ENCODE measurements around the gene PSTPIP2. TPM values are rescaled to one million over a fixed set of nuclear protein-coding genes. Genes with fewer than 3 reads are reported as not detected.

Gene PSTPIP2
- total RNA-seq, 2 experiments from 2014 or later = 12.6 to 12.9 TPM

GRCh38 chr18:46084431-46084830, 12.4 kb upstream of the PSTPIP2 start:
- peaks cover 57% of the 10 kb centered on the region for H3K36me3 Mint-ChIP-seq
- no peak overlapping the region for H3K4me3 Mint-ChIP-seq
- DNase-seq (no peak), ATAC-seq (ENCODE audit: low read depth) (no peak)
- H3K4me1 Mint-ChIP-seq = peaks cover 5% of the 10 kb centered on the region
- H3K27me3 Mint-ChIP-seq = no peaks in the 10 kb centered on the region
- H3K27ac Mint-ChIP-seq = no peak overlapping the region
- no peaks in the 10 kb centered on the region for H3K9me3 Mint-ChIP-seq
- POLR2A ChIA-PET = no interaction called here

- Mint-ChIP-seq H3K4me3 (no peak overlapping the region), H3K36me3 (peaks cover 33% of the 10 kb centered on the region)
- POLR2A ChIA-PET = no interaction called here
Observed at GRCh38 chr18:46080156-46080555, 8.1 kb upstream of the PSTPIP2 start.

GRCh38 chr18:46079336-46079735, 7.3 kb upstream of the PSTPIP2 start:
- POLR2A ChIA-PET = no interaction called here
- no peak for ATAC-seq (ENCODE audit: low read depth)
- Mint-ChIP-seq H3K9me3 (no peaks in the 10 kb centered on the region), H3K27me3 (no peaks in the 10 kb centered on the region), H3K4me3 (no peak overlapping the region), H3K4me1 (peaks cover 1% of the 10 kb centered on the region), H3K36me3 (peaks cover 29% of the 10 kb centered on the region), H3K27ac (no peak overlapping the region)
- no peak for DNase-seq

More at GRCh38 chr18:46080156-46080555, 8.1 kb upstream of the PSTPIP2 start:
- Mint-ChIP-seq H3K27ac (no peak overlapping the region), H3K9me3 (no peaks in the 10 kb centered on the region), H3K27me3 (no peaks in the 10 kb centered on the region), H3K4me1 (peaks cover 1% of the 10 kb centered on the region)
- ATAC-seq (ENCODE audit: low read depth) = no peak
- no peak for DNase-seq

DNA sequence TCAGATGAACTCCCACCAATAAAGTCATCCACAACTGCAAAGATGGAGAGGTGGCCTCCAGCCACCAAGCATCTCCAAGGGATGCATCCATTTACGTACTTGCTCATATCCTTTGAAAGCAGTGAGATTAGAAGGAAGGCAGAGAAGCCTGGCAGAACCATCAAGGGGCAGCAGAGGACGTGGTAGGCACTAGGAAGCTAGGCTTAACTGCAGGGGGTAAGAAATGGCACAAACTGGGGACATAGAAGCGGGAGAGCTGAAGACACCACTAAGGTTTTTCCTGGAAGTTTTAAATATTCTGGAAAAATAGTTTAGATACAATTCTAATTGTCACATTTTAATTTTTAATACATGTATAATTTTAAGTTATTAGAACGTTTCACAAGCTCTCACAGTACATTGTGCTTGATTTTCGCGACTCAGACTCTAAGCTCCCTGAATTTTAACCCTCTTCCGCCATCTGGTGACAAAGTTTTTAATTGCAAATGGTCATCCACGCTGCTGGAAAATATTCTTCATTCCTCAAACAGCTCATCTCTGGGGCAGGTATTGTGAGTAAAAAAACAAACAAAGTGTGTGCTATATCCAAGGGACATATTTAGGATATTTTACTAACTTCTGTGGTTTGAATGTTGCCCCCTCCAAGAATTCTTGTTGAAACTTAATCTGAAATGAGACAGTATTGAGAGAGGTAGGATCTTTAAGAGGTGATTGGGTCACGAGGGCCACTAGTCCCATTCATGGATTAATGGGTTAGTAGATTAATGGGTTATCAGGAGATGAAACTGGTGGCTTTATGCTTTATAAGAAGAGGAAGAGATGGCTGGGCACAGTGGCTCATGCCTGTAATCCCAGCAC, 1.6 kb upstream of the PSTPIP2 start:
- DNase-seq = no peak
- Mint-ChIP-seq H3K36me3 (peaks cover 2% of the 10 kb centered on the region), H3K4me1 (peaks cover 27% of the 10 kb centered on the region), H3K27ac (no peak overlapping the region), H3K27me3 (no peaks in the 10 kb centered on the region), H3K4me3 (no peak overlapping the region), H3K9me3 (no peaks in the 10 kb centered on the region)
- POLR2A ChIA-PET = interaction anchor here (0.6 to 2.3 kb wide), 8 partner anchors 10 to 408 kb away, joined by 3 to 8 read pairs (median 6); no protein-coding TSS in a partner anchor
- ATAC-seq (ENCODE audit: low read depth) = peak; percentile 44

- H3K27ac Mint-ChIP-seq = peak overlapping the region; percentile 36
- POLR2A ChIA-PET = interaction anchor here (1.1 to 2.3 kb wide), 6 partner anchors 12 to 407 kb away, joined by 3 to 8 read pairs (median 6); no protein-coding TSS in a partner anchor
- H3K27me3 Mint-ChIP-seq = no peaks in the 10 kb centered on the region
Observed at GRCh38 chr18:46072959-46073358, 899 bp upstream of the PSTPIP2 start.

DNA sequence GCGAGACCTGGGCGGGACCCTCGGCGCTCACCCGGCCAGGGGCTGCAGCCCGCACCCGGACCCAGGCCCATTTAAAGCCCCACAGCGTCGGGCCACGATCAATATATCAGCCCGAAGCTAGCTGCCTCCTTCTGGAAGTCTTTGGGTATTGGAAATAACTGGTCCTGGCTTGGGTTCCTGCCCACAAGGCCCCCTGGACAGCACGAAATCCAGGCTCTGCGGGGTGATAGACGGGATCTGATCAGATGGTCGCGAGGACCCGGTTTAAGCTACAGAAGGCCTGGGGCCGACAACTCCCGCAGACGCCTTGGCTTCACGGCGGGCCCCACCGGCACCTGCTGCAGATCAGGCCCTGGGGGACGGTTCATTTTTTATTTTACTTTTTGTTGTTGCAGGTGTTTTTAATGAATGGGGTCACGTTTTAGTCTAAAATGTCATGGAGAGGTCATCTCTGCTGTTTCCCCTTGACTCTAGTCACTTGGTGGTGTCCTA, 362 bp upstream of the PSTPIP2 start:
- H3K4me3 Mint-ChIP-seq = peak overlapping the region; percentile 83
- no peaks in the 10 kb centered on the region for H3K9me3 Mint-ChIP-seq
- POLR2A ChIA-PET = interaction anchor here (1.1 to 2.3 kb wide), 4 partner anchors 11 to 385 kb away, joined by 3 to 10 read pairs (median 6); no protein-coding TSS in a partner anchor
- H3K27ac Mint-ChIP-seq = peak overlapping the region; percentile 36
- peaks cover 29% of the 10 kb centered on the region for H3K4me1 Mint-ChIP-seq
- H3K27me3 Mint-ChIP-seq = no peaks in the 10 kb centered on the region
- ATAC-seq (ENCODE audit: low read depth) = no peak
- peaks cover 2% of the 10 kb centered on the region for H3K36me3 Mint-ChIP-seq
- DNase-seq = no peak

More at GRCh38 chr18:46072959-46073358, 899 bp upstream of the PSTPIP2 start:
- peaks cover 29% of the 10 kb centered on the region for H3K4me1 Mint-ChIP-seq
- H3K36me3 Mint-ChIP-seq = peaks cover 2% of the 10 kb centered on the region
- ATAC-seq (ENCODE audit: low read depth) (no peak), DNase-seq (no peak)
- no peaks in the 10 kb centered on the region for H3K9me3 Mint-ChIP-seq
- H3K4me3 Mint-ChIP-seq = peak overlapping the region; percentile 83

GRCh38 chr18:46070815-46071652, 1.0 kb downstream of the PSTPIP2 start:
- ATAC-seq (ENCODE audit: low read depth) (peak; percentile 11), DNase-seq (peak; percentile 44)
- Mint-ChIP-seq H3K9me3 (no peaks in the 10 kb centered on the region), H3K27ac (peak overlapping the region; percentile 73), H3K27me3 (no peaks in the 10 kb centered on the region), H3K36me3 (no peaks in the 10 kb centered on the region), H3K4me1 (peaks cover 29% of the 10 kb centered on the region), H3K4me3 (peak overlapping the region; percentile 78)
- POLR2A ChIA-PET = interaction anchor here (0.9 to 2.3 kb wide), 7 partner anchors 10 to 384 kb away, joined by 3 to 10 read pairs (median 6); no protein-coding TSS in a partner anchor

DNA sequence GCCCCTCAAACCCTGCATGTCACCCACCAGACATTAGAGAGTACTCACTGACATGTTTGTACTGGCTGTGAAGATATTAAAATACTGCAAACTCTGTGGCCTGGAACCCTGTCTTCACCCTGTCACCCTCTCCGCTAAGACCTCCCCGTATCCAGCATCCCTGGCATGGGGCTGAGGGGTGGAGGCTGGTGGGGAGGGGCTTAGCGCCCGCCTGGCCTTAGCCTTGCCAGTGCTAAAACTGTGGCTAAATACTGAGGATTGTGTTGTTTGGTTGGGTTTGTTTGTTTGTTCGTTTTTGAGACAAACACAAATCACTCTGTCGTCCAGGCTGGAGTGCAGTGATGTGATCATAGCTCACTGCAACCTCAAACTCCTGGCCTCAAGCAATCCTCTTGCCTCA, 1.8 kb downstream of the PSTPIP2 start:
- Mint-ChIP-seq H3K27ac (no peak overlapping the region), H3K4me1 (peaks cover 29% of the 10 kb centered on the region), H3K9me3 (no peaks in the 10 kb centered on the region), H3K36me3 (no peaks in the 10 kb centered on the region), H3K27me3 (no peaks in the 10 kb centered on the region), H3K4me3 (no peak overlapping the region)
- no peak for ATAC-seq (ENCODE audit: low read depth)
- DNase-seq = no peak
- POLR2A ChIA-PET = no interaction called here

GRCh38 chr18:46069524-46069923, 2.5 kb downstream of the PSTPIP2 start:
- ATAC-seq (ENCODE audit: low read depth) (no peak), DNase-seq (no peak)
- Mint-ChIP-seq H3K4me1 (peaks cover 29% of the 10 kb centered on the region), H3K9me3 (no peaks in the 10 kb centered on the region), H3K27me3 (no peaks in the 10 kb centered on the region), H3K27ac (no peak overlapping the region), H3K36me3 (no peaks in the 10 kb centered on the region), H3K4me3 (no peak overlapping the region)
- POLR2A ChIA-PET = no interaction called here

- H3K4me3 Mint-ChIP-seq = no peak overlapping the region
- H3K27me3 Mint-ChIP-seq = no peaks in the 10 kb centered on the region
- peaks cover 26% of the 10 kb centered on the region for H3K4me1 Mint-ChIP-seq
- POLR2A ChIA-PET = no interaction called here
- H3K36me3 Mint-ChIP-seq = no peaks in the 10 kb centered on the region
- H3K27ac Mint-ChIP-seq = no peak overlapping the region
- H3K9me3 Mint-ChIP-seq = no peaks in the 10 kb centered on the region
- no peak for DNase-seq
- no peak for ATAC-seq (ENCODE audit: low read depth)
Observed at GRCh38 chr18:46068763-46069162, 3.3 kb downstream of the PSTPIP2 start.

DNA sequence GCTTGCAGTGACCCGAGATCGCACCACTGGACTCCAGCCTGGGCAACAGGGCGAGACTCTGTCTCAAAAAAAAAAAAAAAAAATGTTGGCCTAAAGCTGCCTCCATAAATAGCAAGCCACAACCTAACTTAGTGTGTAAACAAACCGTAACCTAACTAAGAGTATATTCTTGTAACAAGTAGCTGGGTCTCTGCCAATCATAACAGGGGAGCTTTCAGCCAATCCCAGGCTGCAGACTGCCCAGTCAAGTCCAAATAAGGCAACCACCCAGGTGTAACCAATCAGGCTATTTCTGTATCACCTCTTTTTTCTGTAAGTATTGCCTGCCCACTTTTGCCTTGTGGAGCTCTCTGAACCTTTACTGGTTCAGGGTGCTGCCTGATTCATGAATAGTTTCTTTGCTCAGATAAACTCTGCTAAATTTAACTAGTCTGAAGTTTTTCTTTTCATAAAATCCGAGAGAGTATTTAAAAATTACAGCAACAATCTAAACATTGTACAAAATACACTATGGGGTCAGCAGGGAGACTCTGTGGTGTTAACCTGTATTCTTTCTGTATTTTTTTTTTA, 4.5 kb downstream of the PSTPIP2 start:
- H3K4me1 Mint-ChIP-seq = peaks cover 20% of the 10 kb centered on the region
- H3K9me3 Mint-ChIP-seq = no peaks in the 10 kb centered on the region
- H3K27me3 Mint-ChIP-seq = no peaks in the 10 kb centered on the region
- H3K4me3 Mint-ChIP-seq = no peak overlapping the region
- H3K36me3 Mint-ChIP-seq = no peaks in the 10 kb centered on the region
- no peak overlapping the region for H3K27ac Mint-ChIP-seq
- DNase-seq = no peak
- POLR2A ChIA-PET = no interaction called here
- no peak for ATAC-seq (ENCODE audit: low read depth)

DNA sequence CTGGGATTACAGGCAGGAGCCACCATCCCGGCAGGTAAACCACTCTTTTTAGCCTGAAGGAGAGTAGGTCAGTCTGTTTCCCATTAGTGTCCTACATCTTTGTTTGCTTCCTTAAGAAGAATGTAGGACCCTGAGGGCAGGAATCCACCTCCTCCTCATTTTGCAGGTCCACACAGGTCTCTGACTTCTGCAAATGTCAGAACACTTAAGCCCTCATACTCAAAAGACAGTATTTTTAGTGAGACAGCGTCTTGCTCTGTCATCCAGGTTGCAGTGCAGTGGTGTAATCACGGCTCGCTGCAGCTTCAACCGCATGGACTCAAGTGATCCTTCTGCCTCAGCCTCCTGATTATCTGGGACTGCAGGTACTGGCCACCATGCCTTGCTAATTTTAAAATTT, 9.3 kb downstream of the PSTPIP2 start:
- ATAC-seq (ENCODE audit: low read depth) = no peak
- DNase-seq = no peak
- no peak overlapping the region for H3K4me3 Mint-ChIP-seq
- peaks cover 5% of the 10 kb centered on the region for H3K4me1 Mint-ChIP-seq
- peaks cover 2% of the 10 kb centered on the region for H3K36me3 Mint-ChIP-seq
- no peak overlapping the region for H3K27ac Mint-ChIP-seq
- POLR2A ChIA-PET = no interaction called here
- H3K9me3 Mint-ChIP-seq = no peaks in the 10 kb centered on the region
- H3K27me3 Mint-ChIP-seq = no peaks in the 10 kb centered on the region

DNA sequence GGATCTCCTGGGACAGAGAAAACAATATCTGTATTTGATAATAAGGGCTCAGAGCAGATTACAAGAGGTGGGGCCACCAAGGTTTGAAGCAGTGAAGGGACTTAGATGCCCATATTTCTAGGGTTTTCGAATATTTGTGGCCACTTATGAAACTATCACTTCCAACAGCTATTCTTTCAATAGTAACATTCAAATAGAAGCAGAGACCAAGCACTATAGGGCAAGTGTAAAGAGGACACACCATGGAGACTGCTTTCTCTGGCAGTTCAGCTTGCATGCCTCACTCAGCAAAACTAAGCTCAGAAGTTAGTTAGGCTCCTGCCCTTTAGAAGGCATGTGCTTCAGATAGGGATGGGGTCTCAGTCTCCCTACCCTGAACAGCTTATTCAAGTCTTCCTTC, 10.3 kb downstream of the PSTPIP2 start:
- Mint-ChIP-seq H3K27ac (no peak overlapping the region), H3K9me3 (no peaks in the 10 kb centered on the region), H3K4me1 (peaks cover 5% of the 10 kb centered on the region), H3K27me3 (no peaks in the 10 kb centered on the region), H3K4me3 (no peak overlapping the region), H3K36me3 (peaks cover 2% of the 10 kb centered on the region)
- ATAC-seq (ENCODE audit: low read depth) = no peak
- POLR2A ChIA-PET = interaction anchor here (1.3 kb wide), 1 partner anchor 10 kb away, joined by 6 read pairs; the partner anchor contains the start of gene PSTPIP2
- no peak for DNase-seq

Measured in activated naive CD8-positive, alpha-beta T cell treated with anti-CD3 and anti-CD28 coated beads, Interleukin-2, amount 10 ng/mL, durations not matched to agents 7 days and 5 days (primary cell).